HG03354 (cell line): Measurements from ENCODE around the gene CTNNA2.

Experiments used
- ATAC-seq: cut with Tn5 transposase; IDR thresholded peaks from one replicate; pipeline ENCODE4 v1.9.1; 2021; ENCODE audit warnings: mild to moderate bottlenecking; ENCODE audit not compliant: unreplicated experiment, poor library complexity, severe bottlenecking

Gene CTNNA2

DNA sequence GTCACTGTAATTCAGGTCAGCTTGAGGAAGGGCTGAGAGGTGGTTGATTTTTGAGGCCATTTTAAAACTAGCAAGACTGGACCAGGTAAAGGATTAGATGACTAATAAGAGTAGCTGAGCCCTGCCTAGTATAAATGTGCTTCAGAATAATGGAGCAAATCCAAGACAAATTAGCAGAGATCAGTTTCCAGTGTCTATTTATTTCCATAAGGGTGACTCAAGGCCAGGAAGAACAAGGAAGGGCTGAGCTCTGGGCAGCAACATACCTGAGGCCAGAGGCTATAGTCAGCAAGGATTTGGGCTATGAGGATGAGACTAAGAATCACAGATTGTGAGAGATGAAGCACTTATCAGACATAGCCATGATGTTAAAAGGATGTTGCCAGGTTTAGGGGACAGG is 1130.7 kb downstream of the CTNNA2 start:
- no peak for ATAC-seq

DNA sequence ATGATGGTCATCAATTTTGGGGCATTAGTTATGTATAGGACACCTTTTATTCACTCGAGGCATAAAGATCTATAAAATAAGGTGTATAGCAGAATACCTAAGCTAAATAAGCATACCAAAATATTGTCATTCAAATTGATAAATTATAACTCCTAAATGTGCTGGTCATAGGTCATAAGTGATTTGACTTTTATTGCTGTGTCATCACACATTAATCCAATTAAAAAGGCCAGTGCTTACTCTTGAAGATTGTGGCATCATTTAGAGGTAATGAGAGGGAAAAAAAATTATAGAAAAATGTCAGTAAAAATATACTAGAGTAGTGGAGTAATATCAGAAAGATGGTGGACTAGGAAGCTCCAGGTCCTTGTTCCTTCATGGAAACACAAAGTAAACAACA is 1138.6 kb downstream of the CTNNA2 start:
- no peak for ATAC-seq

DNA sequence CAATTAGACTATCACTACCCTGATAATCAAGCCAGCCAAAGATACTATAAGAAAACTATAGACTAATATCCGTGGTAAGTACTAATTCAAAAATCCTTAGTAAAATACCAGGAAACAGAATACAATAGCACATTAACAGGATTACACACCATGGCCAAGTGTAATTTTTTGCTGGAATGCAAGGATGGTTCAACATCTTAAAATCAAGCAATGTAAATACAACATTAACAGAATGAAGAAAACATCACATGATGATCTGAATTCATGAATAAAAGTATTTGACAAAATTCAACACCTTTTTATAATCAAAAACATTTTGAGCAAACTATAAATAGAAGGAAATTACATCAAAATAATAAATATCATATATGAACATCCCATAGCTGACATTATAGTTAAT is 1142.4 kb downstream of the CTNNA2 start:
- no peak for ATAC-seq

DNA sequence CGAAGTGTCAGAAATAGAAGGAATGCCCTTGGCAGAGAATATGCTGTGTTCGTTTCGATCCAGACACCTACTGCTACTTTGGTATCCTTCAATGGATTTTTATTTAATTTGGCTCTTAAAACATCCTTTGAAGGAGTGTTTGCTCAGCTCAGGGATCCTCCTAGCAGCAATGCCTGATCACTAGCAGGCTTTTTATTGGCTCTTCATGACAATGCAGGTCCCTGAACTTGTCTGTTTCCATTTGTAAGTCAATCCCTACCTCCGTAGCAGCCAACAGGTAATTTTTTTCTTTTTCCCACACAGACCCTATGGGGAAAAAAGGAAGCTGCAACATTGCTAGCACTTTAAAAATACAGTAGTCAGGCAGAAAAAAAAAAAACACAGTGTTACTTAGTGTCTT is 1157.9 kb downstream of the CTNNA2 start:
- ATAC-seq, result no peak

DNA sequence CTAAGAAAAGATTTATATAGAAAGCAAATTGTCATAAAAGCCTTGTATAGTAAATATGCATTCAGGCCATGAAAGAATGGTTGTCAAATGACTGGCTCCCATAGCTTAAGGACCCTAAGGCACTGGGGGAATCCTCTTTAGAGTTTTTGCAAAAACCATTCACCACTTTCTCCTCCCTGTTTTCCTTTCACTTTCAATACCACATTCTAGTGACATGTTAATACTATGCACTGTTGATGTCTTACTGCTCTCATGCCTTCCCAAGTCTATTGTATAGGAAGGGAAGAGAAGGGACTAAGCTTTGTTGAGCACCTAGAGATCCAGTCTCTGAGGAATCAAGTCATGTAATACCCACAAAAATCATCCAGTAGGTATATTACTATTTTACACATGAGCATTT is 1174.7 kb downstream of the CTNNA2 start:
- ATAC-seq, result no peak

DNA sequence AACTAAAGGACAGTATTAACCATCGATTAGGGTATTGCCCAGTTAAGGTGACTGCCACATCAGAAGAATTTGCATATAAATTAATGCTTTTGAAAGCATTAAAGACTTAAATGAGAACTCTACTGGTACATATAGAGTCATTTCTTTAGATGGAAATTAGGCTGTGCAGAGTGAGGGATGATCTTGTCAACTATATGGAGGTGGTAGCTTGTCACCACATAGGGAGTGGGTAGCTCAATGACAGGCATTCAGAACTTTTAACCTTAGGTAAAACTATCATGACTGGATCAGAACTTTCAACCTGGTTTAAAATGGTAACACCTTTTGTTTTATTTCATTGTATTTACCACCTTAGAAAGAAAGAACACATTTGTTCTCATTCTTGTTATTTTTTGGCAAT is 1176.3 kb downstream of the CTNNA2 start:
- ATAC-seq, result no peak
